Adrenal gland (tissue), 5 donors: ENCODE measurements around the gene SCN11A.

ENCODE experiments used
- POLR2A ChIP-seq, 2 donors: fragments of 450-650 bp; IDR thresholded peaks; one replicate each; pipeline ENCODE4 v1.6.1; 2017; ENCODE audit warnings: antibody characterized with exemption in 2 of 2, mild to moderate bottlenecking in 2 of 2, moderate library complexity in 1 of 2
- TF ChIP-seq, protein P1 (sequence below), 6 experiments: fragments of 450-650 bp in 4 of 6; fragments of 200-600 bp in 2 of 6; sonication (generic) in 1 of 6; IDR thresholded peaks; 1 replicate in 5 of 6; 2 replicates in 1 of 6; pipeline versions ENCODE4 v1.5.1 to v1.8.0; 2016 to 2021; ENCODE audit warnings: antibody characterized with exemption in 6 of 6, mild to moderate bottlenecking in 2 of 6, moderate library complexity in 1 of 6
- donor health status: DM: no; HTN: no; CAD: no.

DNA sequence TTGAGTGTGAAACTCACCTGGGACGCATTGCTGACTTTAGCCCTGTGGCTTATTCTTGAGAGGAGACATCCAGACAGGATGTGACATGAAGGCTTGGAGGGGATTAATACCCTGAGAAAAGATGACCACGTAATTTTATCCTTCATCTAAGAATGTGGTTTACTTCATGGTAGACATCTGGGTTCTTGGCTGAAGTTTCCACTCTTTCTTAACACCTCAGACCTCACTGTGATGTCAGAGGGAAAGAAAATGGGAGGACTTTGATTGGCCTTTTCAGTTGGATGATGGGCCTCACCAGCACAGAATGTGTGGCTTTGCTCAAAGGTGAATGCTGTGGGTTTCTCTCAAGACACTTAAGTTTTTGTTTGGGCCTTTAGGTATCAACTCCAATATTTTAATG lies 39.2 kb upstream of the SCN11A start:
- TF ChIP-seq POLR2A (IDR thresholded peaks at IDR 0.05) = no peak
- TF ChIP-seq, protein P1, sequence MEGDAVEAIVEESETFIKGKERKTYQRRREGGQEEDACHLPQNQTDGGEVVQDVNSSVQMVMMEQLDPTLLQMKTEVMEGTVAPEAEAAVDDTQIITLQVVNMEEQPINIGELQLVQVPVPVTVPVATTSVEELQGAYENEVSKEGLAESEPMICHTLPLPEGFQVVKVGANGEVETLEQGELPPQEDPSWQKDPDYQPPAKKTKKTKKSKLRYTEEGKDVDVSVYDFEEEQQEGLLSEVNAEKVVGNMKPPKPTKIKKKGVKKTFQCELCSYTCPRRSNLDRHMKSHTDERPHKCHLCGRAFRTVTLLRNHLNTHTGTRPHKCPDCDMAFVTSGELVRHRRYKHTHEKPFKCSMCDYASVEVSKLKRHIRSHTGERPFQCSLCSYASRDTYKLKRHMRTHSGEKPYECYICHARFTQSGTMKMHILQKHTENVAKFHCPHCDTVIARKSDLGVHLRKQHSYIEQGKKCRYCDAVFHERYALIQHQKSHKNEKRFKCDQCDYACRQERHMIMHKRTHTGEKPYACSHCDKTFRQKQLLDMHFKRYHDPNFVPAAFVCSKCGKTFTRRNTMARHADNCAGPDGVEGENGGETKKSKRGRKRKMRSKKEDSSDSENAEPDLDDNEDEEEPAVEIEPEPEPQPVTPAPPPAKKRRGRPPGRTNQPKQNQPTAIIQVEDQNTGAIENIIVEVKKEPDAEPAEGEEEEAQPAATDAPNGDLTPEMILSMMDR (IDR thresholded peaks at IDR 0.05) = no peak
